Right ventricle myocardium inferior (tissue), 1 donor: Measurements from ENCODE around the gene C1QL3. TPM values are rescaled to one million over a fixed set of nuclear protein-coding genes. Genes with fewer than 3 reads are reported as not detected.

ENCODE experiments used
- ATAC-seq: fragments of 200-7000 bp; cut with Tn5 transposase; one replicate; pipeline ENCODE4 v1.9.1; 2020; ENCODE audit warnings: mild to moderate bottlenecking, moderate library complexity
- DNase-seq: peaks from one replicate; pipeline ENCODE4 v3.0.0; 2021; ENCODE audit errors: missing footprints
- intact Hi-C: fragments of 100-400 bp; cut with DNase I; formaldehyde crosslinking; loops from one replicate; pipeline ENCODE4 v1.11.0; 2022
- long read RNA-seq: library from polyadenylated mRNA; unstranded; transcript quantifications from one replicate; pipeline ENCODE4 v2.0.0, GENCODE V29; 2021
- total RNA-seq: library from RNA; stranded (reverse); fragmentation: NEBNext Ultra II Directional; extraction: Animal tissue kit (Norgen Biotek cat#: 25700); gene quantifications from one replicate; pipeline ENCODE4 v1.2.1, GENCODE V29; 2021
- donor health status: DM: no; HTN: yes; CAD: no; lungs with severe emphysema.

C1QL3 gene
- total RNA-seq, result not detected
- long read RNA-seq, result 0 reads

- DNase-seq (no peak), ATAC-seq (no peak)
- intact Hi-C loops, result no loop called here
Observed at GRCh38 chr10:16521311-16522016, at the start of gene C1QL3. Gene C1QL3 (minus strand): TSS chr10:16521879. CDS start chr10:16521065, 814 bp downstream.

DNA sequence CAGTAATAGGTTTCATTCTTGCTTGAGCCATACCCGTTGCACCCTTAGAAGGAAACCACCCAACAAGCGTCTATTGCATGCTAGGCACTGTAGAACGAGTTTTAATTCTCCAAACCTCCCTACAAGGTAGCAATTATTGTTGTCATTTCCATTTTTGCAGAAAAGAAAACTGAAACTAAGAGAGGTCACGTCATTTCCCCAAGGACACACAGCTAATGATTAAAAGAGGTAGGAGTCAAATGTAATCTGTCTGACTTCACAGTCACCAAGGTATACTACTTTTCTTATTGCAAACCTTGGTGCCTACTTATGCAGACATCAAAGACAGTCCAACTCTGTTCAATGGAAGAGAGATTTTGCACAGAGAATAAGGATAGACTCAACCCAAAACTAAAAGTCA lies 49.1 kb upstream of the C1QL3 start:
- no peak for ATAC-seq
- DNase-seq, result no peak
- intact Hi-C loops, result no loop called here

- intact Hi-C loops, result no loop called here
- DNase-seq, result no peak
- no peak for ATAC-seq
Observed at GRCh38 chr10:16566202-16566805, 44.6 kb upstream of the C1QL3 start.

DNA sequence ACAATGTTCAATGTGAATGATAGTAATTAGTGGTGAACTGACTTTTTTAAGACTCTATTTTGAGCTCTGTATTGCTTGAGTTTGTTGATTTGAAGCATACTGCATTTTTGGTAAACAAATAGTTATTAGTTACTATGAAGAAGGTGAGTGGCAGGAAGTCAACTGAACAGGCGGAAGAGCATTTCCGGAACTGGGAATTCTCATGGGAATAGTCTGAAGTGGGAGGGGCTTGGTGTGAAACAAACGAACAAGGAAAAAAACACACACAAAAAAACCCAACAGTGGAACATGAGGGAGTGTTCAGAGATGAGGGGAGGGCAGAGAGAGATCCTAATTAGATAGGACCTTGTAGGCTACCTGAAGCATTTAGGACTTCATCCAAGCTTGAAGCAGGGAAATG lies 43.9 kb upstream of the C1QL3 start:
- intact Hi-C loops, result no loop called here
- ATAC-seq (no peak), DNase-seq (no peak)

GRCh38 chr10:16562891-16563290 lies 41.2 kb upstream of the C1QL3 start:
- ATAC-seq, result no peak
- intact Hi-C loops, result no loop called here
- no peak for DNase-seq

GRCh38 chr10:16559236-16559773 lies 37.6 kb upstream of the C1QL3 start:
- no peak for ATAC-seq
- intact Hi-C loops, result no loop called here
- DNase-seq, result no peak

GRCh38 chr10:16547973-16548372 lies 26.3 kb upstream of the C1QL3 start:
- no peak for DNase-seq
- intact Hi-C loops, result no loop called here
- ATAC-seq, result no peak

GRCh38 chr10:16545116-16545736 lies 23.5 kb upstream of the C1QL3 start:
- ATAC-seq, result no peak
- no peak for DNase-seq
- intact Hi-C loops, result no loop called here

GRCh38 chr10:16544591-16544990 lies 22.9 kb upstream of the C1QL3 start:
- DNase-seq (no peak), ATAC-seq (no peak)
- intact Hi-C loops, result no loop called here

GRCh38 chr10:16544099-16544498 lies 22.4 kb upstream of the C1QL3 start:
- no peak for DNase-seq
- intact Hi-C loops, result no loop called here
- ATAC-seq, result no peak

- DNase-seq, result no peak
- intact Hi-C loops, result no loop called here
- ATAC-seq, result no peak
Observed at GRCh38 chr10:16536155-16536554, 14.5 kb upstream of the C1QL3 start.

DNA sequence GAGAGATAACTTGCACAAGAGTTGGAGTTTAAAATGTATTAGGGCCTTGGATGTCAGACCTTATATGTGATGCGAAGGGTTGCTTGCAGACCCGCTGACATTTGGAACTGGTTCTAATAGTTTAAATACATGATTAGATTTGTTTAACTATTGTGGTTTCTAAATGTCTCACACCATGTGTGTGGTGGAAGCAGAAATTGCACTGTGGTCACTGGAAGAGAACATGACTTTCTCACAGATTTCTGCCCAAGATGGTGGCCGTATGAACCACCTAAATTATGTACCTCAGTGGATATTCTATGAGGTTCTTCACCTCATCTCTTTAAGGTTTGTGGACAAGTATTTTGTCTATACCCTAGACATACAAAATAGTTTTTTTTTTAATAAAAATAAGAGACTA lies 8.2 kb upstream of the C1QL3 start:
- DNase-seq (no peak), ATAC-seq (no peak)
- intact Hi-C loops, result no loop called here

- DNase-seq (no peak), ATAC-seq (no peak)
- intact Hi-C loops, result no loop called here
Observed at GRCh38 chr10:16527452-16527851, 5.8 kb upstream of the C1QL3 start.

- ATAC-seq (no peak), DNase-seq (no peak)
- intact Hi-C loops, result no loop called here
Observed at GRCh38 chr10:16520900-16521299, 779 bp downstream of the C1QL3 start.

- DNase-seq, result no peak
- ATAC-seq, result no peak
- intact Hi-C loops, result no loop called here
Observed at GRCh38 chr10:16519908-16520861, 1.5 kb downstream of the C1QL3 start.

GRCh38 chr10:16519250-16519907 lies 2.3 kb downstream of the C1QL3 start:
- intact Hi-C loops, result no loop called here
- no peak for ATAC-seq
- no peak for DNase-seq

DNA sequence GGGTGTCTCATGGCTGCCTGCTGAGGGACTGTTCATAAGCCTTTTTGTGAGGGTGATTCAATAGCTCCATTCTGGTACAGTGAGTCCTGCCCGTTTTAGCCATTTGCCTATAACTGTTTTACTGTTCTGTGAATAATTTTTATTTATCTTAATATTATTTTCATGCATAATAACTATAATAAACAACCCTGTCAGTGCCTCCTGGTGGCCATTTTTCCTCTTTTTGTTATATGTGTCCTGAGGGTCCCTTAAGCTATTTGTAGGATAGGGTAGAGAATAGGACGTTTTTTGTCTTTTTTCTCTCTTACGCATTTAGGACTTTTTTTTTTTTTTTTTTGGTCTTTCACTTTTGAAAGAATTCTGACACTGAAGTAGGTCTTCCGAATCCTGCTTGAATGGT lies 2.9 kb downstream of the C1QL3 start:
- DNase-seq, result no peak
- ATAC-seq, result no peak
- intact Hi-C loops, result no loop called here

- intact Hi-C loops, result no loop called here
- ATAC-seq (no peak), DNase-seq (no peak)
Observed at GRCh38 chr10:16510843-16511242, 10.8 kb downstream of the C1QL3 start.

DNA sequence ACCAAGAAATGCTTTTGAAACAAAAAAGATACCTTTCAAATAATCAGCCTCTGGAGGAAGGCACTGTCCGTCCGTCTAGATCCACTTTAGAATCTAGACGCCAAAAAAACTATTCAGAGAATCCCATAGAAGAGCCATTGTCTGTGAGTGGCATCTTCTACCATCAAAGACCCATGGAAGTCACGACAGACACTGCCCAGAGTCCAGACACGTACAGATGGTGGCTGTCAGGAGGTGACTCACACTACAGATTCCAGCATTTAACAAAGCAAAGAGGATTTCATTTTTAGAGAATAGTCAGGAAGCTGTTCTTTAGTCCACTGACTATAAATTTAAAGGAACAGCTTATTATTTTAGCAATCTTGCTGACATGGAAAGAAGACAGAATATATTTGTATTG lies 11.7 kb downstream of the C1QL3 start:
- no peak for DNase-seq
- intact Hi-C loops, result no loop called here
- ATAC-seq, result no peak
